Measurements from ENCODE around the gene CRYGB. TPM values are rescaled to one million over a fixed set of nuclear protein-coding genes. Genes with fewer than 3 reads are reported as not detected.

The CRYGB gene, protein sequence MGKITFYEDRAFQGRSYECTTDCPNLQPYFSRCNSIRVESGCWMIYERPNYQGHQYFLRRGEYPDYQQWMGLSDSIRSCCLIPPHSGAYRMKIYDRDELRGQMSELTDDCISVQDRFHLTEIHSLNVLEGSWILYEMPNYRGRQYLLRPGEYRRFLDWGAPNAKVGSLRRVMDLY
- not detected for polyA plus RNA-seq

GRCh38 chr2:208146006-208146405 lies at the start of gene CRYGB:
Gene CRYGB, minus strand, starts transcription at chr2:208146158. Its CDS starts 38 bp downstream, at chr2:208146120.
- 59 to 81% (median 60%) methylated on average over 6 of the region's 6 CpGs for whole genome bisulfite sequencing, 3 donors

GRCh38 chr2:208195531-208195930 lies 49.6 kb upstream of the CRYGB start:
- 80 to 88% (median 82%) methylated on average over 3 of the region's 3 CpGs for WGBS, 3 donors
- H3K27ac ChIP-seq (ENCODE audit: low read depth, low read length) = no peak overlapping the region

More at GRCh38 chr2:208146006-208146405, at the start of gene CRYGB:
- H3K27ac ChIP-seq (ENCODE audit: low read depth, low read length) = no peak within 1 kb of the TSS

DNA sequence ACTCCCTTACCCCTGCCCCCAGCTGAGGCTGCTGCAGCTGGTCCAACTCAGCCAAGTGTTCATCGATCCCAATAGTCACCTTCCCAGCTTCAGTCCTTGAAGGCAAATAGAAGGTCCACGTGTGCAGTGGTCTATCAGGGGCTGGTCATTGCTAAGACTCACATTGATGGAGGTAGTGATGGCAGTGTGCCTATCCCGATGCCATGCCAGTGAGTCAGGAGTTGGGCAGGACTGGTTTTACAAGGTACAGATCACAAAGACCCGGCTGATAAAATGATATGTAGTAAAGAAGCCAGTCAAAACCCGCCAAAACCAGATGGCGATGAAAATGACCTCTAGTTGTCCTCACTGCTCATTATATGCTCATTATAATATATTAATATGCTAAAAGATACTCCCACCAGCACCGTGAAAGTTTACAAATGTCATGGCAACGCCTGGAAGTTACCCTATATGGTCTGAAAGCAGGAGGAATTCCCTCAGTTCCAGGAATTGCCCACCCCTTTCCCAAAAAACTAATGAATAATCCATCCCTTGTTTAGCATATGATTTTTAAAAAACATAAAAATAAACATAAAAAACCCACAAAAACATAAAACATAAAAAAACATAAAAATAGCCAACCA lies 46.8 kb upstream of the CRYGB start:
- WGBS, 3 donors = 75 to 91% (median 89%) methylated on average over 8 of the region's 8 CpGs
- no peak overlapping the region for H3K27ac ChIP-seq (ENCODE audit: low read depth, low read length)

GRCh38 chr2:208189810-208190503 lies 44.0 kb upstream of the CRYGB start, which contains the start of gene C2orf80:
Gene C2orf80, minus strand, starts transcription at chr2:208190030. Its CDS starts 3,044 bp downstream, at chr2:208186986.
- 62 to 70% (median 69%) methylated on average over 10 of the region's 10 CpGs for WGBS, 3 donors
- no peak within 1 kb of the TSS for H3K27ac ChIP-seq (ENCODE audit: low read depth, low read length)

DNA sequence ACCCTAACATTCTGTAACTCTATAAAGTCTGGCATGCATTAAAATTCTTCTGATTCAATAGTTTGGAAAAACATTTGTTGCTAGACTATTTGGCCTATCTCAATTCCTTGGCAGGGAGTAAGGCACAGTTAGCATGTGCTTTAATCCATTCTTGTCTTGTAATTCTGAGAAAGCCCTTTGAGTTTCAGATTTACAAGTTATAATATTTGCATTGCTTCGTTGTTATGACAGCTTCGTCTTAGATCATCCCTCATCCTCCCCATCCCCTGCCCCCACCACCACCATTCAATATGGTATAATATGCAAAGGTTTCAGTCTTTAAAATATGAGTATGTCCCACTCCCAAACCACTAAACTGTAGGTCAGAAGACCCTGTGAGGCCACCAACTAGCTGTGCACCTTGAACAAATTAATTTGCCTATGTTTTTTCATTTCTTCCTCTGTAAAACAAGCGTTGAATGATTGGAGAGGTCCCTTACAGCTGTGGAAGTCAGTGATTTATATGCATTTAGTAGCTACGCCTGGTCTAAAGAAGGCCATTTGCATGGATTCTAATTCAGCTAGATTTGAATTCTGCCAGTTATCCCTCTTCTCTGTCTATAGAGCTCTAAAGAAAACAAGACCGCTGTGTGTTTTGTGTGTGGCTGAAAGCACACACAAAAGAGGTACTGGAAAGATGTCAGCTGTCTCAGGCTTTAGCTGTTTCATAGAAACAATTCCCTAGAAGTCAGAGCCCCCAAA lies 43.3 kb upstream of the CRYGB start:
- WGBS, 3 donors = 81 to 83% (median 82%) methylated on average over 5 of the region's 5 CpGs

DNA sequence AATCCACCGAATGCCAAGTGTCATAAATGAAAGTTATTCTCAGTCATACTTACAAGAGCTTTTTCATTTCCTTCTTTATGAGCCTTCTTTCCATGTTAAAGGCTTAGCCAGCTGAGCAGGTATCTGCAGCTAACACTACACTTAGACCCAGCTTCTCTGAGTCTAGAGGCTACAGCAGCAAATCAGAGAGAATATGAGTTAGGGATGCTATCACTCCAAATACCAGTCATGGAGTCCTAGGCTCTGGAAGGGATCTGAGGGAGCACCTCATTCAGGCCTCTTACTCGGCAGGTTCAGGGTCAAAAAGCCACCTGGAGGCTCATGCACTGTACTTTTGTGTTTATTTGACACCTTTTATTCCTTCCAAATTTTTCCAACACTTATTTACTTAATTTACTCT lies 40.9 kb upstream of the CRYGB start:
- no peak overlapping the region for H3K27ac ChIP-seq (ENCODE audit: low read depth, low read length)
- WGBS, 3 donors = 74 to 94% (median 87%) methylated on average over 2 of the region's 2 CpGs

More for the DNA sequence above, 43.3 kb upstream of the CRYGB start:
- no peak overlapping the region for H3K27ac ChIP-seq (ENCODE audit: low read depth, low read length)

DNA sequence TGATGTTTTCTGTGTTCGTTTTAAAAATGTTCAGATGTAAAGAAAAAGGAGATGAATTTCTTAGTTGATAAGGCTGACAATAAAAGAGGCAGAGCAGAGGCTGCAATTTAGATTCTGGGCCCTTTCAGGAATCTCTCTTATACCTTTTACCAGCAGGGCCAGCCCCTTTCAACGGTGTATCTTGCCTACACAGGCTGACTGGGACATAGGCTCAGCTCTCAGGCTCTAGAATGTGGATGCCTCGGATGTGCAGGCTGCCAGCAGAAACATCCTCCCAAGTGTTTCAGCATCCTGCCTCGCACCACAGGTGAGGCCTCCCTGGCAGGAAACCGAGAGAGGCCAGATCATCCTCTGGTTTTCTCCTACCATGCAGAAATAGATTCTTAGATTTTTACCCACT lies 40.5 kb upstream of the CRYGB start:
- no peak overlapping the region for H3K27ac ChIP-seq (ENCODE audit: low read depth, low read length)
- WGBS, 3 donors = 68 to 71% (median 70%) methylated on average over 5 of the region's 5 CpGs

- no peak overlapping the region for H3K27ac ChIP-seq (ENCODE audit: low read depth, low read length)
- 31 to 40% (median 37%) methylated on average over 12 of the region's 12 CpGs for WGBS, 3 donors
Measured at GRCh38 chr2:208183972-208184705, 38.2 kb upstream of the CRYGB start.

DNA sequence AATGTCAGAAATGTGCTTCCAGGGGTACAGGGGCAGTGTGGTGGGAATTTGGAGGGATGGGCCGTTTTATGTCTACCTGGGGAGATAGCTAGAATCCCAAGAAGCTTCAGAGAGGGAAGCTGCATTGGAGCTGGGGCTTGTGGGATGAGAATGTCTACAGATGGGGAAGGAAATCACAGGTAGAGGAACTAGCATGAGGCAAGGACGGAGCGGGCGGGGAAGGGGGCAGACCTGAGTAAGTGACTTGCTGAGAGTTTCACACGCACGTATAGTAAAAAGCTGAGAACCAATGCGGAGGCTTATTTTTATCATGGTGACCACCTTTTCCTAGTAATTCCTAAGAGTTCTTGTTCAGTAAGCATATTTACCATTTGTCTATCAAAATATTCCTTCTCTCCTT lies 37.6 kb upstream of the CRYGB start:
- 33 to 50% (median 40%) methylated on average over 7 of the region's 7 CpGs for WGBS, 3 donors
- no peak overlapping the region for H3K27ac ChIP-seq (ENCODE audit: low read depth, low read length)

GRCh38 chr2:208182835-208183234 lies 36.9 kb upstream of the CRYGB start:
- WGBS, 3 donors = 69 to 75% (median 71%) methylated on average over 3 of the region's 3 CpGs
- H3K27ac ChIP-seq (ENCODE audit: low read depth, low read length) = no peak overlapping the region

DNA sequence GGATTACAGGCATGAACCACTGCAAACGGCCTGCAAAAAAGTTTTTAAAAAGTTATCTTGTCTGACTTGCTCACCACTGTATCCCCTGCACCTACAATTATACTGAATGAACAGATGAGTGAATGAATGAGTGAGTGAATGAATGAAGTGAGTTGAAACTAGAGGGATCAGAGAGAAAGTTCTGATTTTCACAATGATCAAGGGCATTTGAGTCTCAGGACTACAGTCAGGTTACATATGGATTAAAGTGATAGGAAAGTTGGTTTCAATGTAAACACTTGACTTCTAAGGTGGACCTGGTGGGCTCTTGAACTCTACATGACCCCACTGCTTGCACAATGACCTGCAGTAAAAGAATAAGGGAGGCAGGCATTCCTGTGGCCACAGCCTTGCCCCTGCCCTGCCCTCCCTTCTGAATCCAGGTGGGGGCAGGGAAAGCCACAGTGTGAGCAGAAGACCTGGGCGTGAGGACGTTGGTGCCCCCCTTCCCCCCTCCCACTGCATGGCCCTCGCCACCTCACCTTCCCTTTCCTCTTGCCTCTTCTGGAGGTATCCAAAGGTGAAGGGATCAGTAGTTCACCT lies 33.2 kb upstream of the CRYGB start:
- WGBS, 3 donors = 57 to 66% (median 58%) methylated on average over 4 of the region's 4 CpGs
- H3K27ac ChIP-seq (ENCODE audit: low read depth, low read length) = no peak overlapping the region

DNA sequence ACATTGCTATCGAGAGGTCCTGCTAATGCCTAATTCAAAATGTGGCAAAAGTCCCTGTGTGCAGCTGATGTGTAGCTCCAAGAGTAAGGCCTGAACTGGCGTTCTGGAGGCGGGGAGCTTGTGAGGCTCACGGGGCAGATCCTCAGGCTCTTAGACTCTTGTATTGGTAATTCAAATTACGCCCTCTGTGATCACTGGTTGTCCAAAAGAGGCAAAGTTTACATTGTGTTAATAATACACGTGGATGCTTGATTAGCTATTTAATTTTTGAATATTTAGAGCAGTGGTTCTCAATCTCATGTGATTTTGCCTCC lies 29.8 kb upstream of the CRYGB start:
- 65 to 73% (median 69%) methylated on average over 6 of the region's 6 CpGs for WGBS, 3 donors
- no peak overlapping the region for H3K27ac ChIP-seq (ENCODE audit: low read depth, low read length)

- H3K27ac ChIP-seq (ENCODE audit: low read depth, low read length) = no peak overlapping the region
- 39 to 46% (median 40%) methylated on average over 20 to 21 of the region's 21 CpGs for WGBS, 3 donors
Measured at GRCh38 chr2:208175069-208175839, 29.3 kb upstream of the CRYGB start.

DNA sequence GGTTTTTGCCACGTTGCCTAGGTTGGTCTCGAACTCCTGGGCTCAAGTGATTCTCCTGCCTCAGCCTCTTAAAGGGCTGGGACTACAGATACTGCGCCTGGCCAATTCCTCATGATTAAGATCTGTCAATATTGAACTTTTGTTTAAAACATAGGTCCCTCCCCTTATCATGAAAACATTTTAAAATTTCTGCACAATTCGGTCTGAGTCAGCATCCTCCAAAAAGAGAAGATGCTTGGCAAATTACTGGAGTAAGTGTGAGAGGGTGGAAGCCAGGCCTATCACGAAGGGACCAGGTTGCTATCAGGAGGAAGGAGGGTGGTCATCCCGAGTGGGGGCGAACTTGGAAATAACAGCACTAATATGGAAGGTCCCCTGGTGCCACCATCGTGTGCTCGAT lies 28.2 kb upstream of the CRYGB start:
- H3K27ac ChIP-seq (ENCODE audit: low read depth, low read length) = no peak overlapping the region
- WGBS, 3 donors = 79 to 88% (median 85%) methylated on average over 9 of the region's 9 CpGs

GRCh38 chr2:208172125-208172524 lies 26.2 kb upstream of the CRYGB start:
- H3K27ac ChIP-seq (ENCODE audit: low read depth, low read length) = no peak overlapping the region
- 43 to 63% (median 49%) methylated on average over 4 of the region's 4 CpGs for WGBS, 3 donors

GRCh38 chr2:208164951-208165755 lies 19.2 kb upstream of the CRYGB start:
- no peak overlapping the region for H3K27ac ChIP-seq (ENCODE audit: low read depth, low read length)
- WGBS, 3 donors = 82 to 90% (median 83%) methylated on average over 2 of the region's 2 CpGs

GRCh38 chr2:208163489-208163888 lies 17.5 kb upstream of the CRYGB start, which contains the start of gene CRYGA:
Gene CRYGA, minus strand, starts transcription at chr2:208163589. Its CDS starts 33 bp downstream, at chr2:208163556.
- WGBS, 3 donors = 68 to 77% (median 72%) methylated on average over 2 of the region's 2 CpGs
- H3K27ac ChIP-seq (ENCODE audit: low read depth, low read length) = no peak within 1 kb of the TSS

Measured in adipose tissue (tissue), 3 donors.